Thyroid gland (tissue), 4 donors: ENCODE results near the gene CACFD1. TPM values are rescaled to one million over a fixed set of nuclear protein-coding genes. Genes with fewer than 3 reads are reported as not detected.

Experiments used
- DNase-seq, 2 donors: peaks; one replicate each; pipeline ENCODE4 v3.0.0-alpha.2; 2019
- H3K27ac ChIP-seq, 3 donors: fragments of 200-600 bp; sonication (generic); 1 replicate in 2 of 3; 2 replicates in 1 of 3; pipeline ENCODE4 v1.5.1; 2016 to 2019; ENCODE audit warnings: mild to moderate bottlenecking in 1 of 3, moderate library complexity in 1 of 3
- H3K27me3 ChIP-seq: fragments of 200-600 bp; sonication (generic); one replicate; pipeline ENCODE4 v1.5.1; 2019
- H3K36me3 ChIP-seq, 2 donors: fragments of 200-600 bp; sonication (generic); one replicate each; pipeline ENCODE4 v1.5.1; 2016 to 2019
- H3K4me1 ChIP-seq, 2 donors: fragments of 200-600 bp; sonication (generic); one replicate each; pipeline ENCODE4 v1.5.1; 2017 to 2019
- H3K4me3 ChIP-seq, 3 donors: fragments of 200-600 bp; sonication (generic); replicated peaks in 1 of 3; 1 replicate in 2 of 3; 2 replicates in 1 of 3; pipeline ENCODE4 v1.5.1; 2016; ENCODE audit warnings: mild to moderate bottlenecking in 1 of 3
- H3K9me3 ChIP-seq: fragments of 200-600 bp; sonication (generic); one replicate; pipeline ENCODE4 v1.5.1; 2017
- CTCF ChIP-seq, 6 experiments: fragments of 200-600 bp in 3 of 6; fragments of 450-650 bp in 3 of 6; sonication (generic) in 3 of 6; IDR thresholded peaks; one replicate each; pipeline ENCODE4 v1.5.1; 2016 to 2019; ENCODE audit warnings: antibody characterized with exemption in 6 of 6, mild to moderate bottlenecking in 2 of 6, inconsistent platforms in 1 of 6, moderate library complexity in 1 of 6
- POLR2A ChIP-seq, 2 donors: fragments of 450-650 bp; IDR thresholded peaks; one replicate each; pipeline ENCODE4 v1.6.1; 2017; ENCODE audit warnings: antibody characterized with exemption in 2 of 2, mild to moderate bottlenecking in 2 of 2, moderate library complexity in 1 of 2
- WGBS, 2 donors: methylation state at CpG; one replicate each; pipeline ENCODE4 v1.1.5; 2017; 5-methylcytosine and 5-hydroxymethylcytosine counted together
- intact Hi-C: fragments of 100-400 bp; cut with DNase I; formaldehyde crosslinking; loops from one replicate; pipeline ENCODE4 v1.15.1; 2023
- total RNA-seq, 4 donors: library from RNA; depleted of rRNA; stranded (reverse); fragments of >200 nt; gene quantifications; one replicate each; pipeline ENCODE4 v1.2.3, GENCODE V29; 2016

The CACFD1 gene
- total RNA-seq, 4 donors from 2014 or later: 21.4 to 36.7 (median 33.5) TPM

GRCh38 chr9:133439337-133439736, 20.4 kb upstream of the CACFD1 start:
- WGBS, 2 donors: 67 to 75% methylated on average over 4 of the region's 4 CpGs
- no peaks in the 10 kb centered on the region for H3K27me3 ChIP-seq
- DNase-seq: no peak

GRCh38 chr9:133440874-133441273, 18.9 kb upstream of the CACFD1 start:
- Histone ChIP-seq H3K4me3 (no peak overlapping the region), H3K4me1 (no peaks in the 10 kb centered on the region), H3K27me3 (no peaks in the 10 kb centered on the region), H3K9me3 (no peaks in the 10 kb centered on the region), H3K27ac (no peak overlapping the region), H3K36me3 (no peaks in the 10 kb centered on the region)
- 91 to 94% methylated on average over 9 to 12 of the region's 12 CpGs for WGBS, 2 donors
- no peak for TF ChIP-seq CTCF (IDR thresholded peaks at IDR 0.05)
- no peak for TF ChIP-seq POLR2A (IDR thresholded peaks at IDR 0.05)
- no peak for DNase-seq
- intact Hi-C loops: no loop called here

More at GRCh38 chr9:133439337-133439736, 20.4 kb upstream of the CACFD1 start:
- H3K4me3 ChIP-seq: no peak overlapping the region
- no peaks in the 10 kb centered on the region for H3K36me3 ChIP-seq
- H3K27ac ChIP-seq: no peak overlapping the region
- intact Hi-C loops: no loop called here
- H3K9me3 ChIP-seq: no peaks in the 10 kb centered on the region
- no peak for TF ChIP-seq POLR2A (IDR thresholded peaks at IDR 0.05)
- no peak for TF ChIP-seq CTCF (IDR thresholded peaks at IDR 0.05)
- H3K4me1 ChIP-seq: no peaks in the 10 kb centered on the region

- no peak for DNase-seq
- no peak overlapping the region for H3K4me3 ChIP-seq
- no peaks in the 10 kb centered on the region for H3K36me3 ChIP-seq
- TF ChIP-seq POLR2A (IDR thresholded peaks at IDR 0.05): no peak
- no peak for TF ChIP-seq CTCF (IDR thresholded peaks at IDR 0.05)
- intact Hi-C loops: no loop called here
- 81% methylated on average over 5 of the region's 5 CpGs for WGBS, 2 donors
- no peaks in the 10 kb centered on the region for H3K9me3 ChIP-seq
- H3K4me1 ChIP-seq: no peaks in the 10 kb centered on the region
- no peaks in the 10 kb centered on the region for H3K27me3 ChIP-seq
- H3K27ac ChIP-seq: no peak overlapping the region
These were observed 18.2 kb upstream of the CACFD1 start for GRCh38 chr9:133441571-133441970.

- H3K27ac ChIP-seq: no peak overlapping the region
- no peaks in the 10 kb centered on the region for H3K4me1 ChIP-seq
- no peak overlapping the region for H3K4me3 ChIP-seq
- no peaks in the 10 kb centered on the region for H3K36me3 ChIP-seq
- intact Hi-C loops: no loop called here
- WGBS, 2 donors: 70 to 97% methylated on average over 2 to 7 of the region's 15 CpGs
- DNase-seq: no peak
- TF ChIP-seq POLR2A (IDR thresholded peaks at IDR 0.05): no peak
- no peak for TF ChIP-seq CTCF (IDR thresholded peaks at IDR 0.05)
- H3K9me3 ChIP-seq: no peaks in the 10 kb centered on the region
- no peaks in the 10 kb centered on the region for H3K27me3 ChIP-seq
These were observed 16.5 kb upstream of the CACFD1 start for GRCh38 chr9:133443248-133443647.

- H3K27me3 ChIP-seq: no peaks in the 10 kb centered on the region
- no peak overlapping the region for H3K27ac ChIP-seq
- intact Hi-C loops: no loop called here
- H3K36me3 ChIP-seq: no peaks in the 10 kb centered on the region
- 65 to 69% methylated on average over 8 of the region's 8 CpGs for WGBS, 2 donors
- no peaks in the 10 kb centered on the region for H3K9me3 ChIP-seq
- H3K4me1 ChIP-seq: no peaks in the 10 kb centered on the region
- no peak for DNase-seq
- TF ChIP-seq CTCF (IDR thresholded peaks at IDR 0.05) (no peak), POLR2A (IDR thresholded peaks at IDR 0.05) (no peak)
- H3K4me3 ChIP-seq: no peak overlapping the region
These were observed 15.8 kb upstream of the CACFD1 start for GRCh38 chr9:133443982-133444381.
